H1 (cell line): ENCODE measurements around the gene ZNF689. TPM values are rescaled to one million over a fixed set of nuclear protein-coding genes. Genes with fewer than 3 reads are reported as not detected.

Experiments
- CTCF ChIA-PET: fragments of 300-600 bp; sonication (Branson Sonifier 250); formaldehyde crosslinking; loops from one replicate; lab custom pipeline; 2021; ENCODE audit not compliant: partially characterized antibody; lab: Charles Lee
- POLR2A ChIA-PET: fragments of 300-600 bp; sonication (Branson Sonifier 250); formaldehyde crosslinking; loops from one replicate; lab custom pipeline; 2021; ENCODE audit warnings: inconsistent platforms; ENCODE audit not compliant: partially characterized antibody; lab: Charles Lee
- DNase-seq, 2 experiments: peaks; one replicate each; pipeline versions ENCODE4 v3.0.0 to v3.0.0-alpha.2; 2010 to 2022; ENCODE audit warnings: low spot score in 2 of 2, low read depth in 1 of 2, mixed read lengths in 1 of 2
- FAIRE-seq: peaks from 2 replicates; lab custom pipeline; 2011; peaks lifted over from hg19 to GRCh38; lab: Jason Lieb, UNC
- H2AFZ ChIP-seq: 2 replicates; pipeline ENCODE4 v1.8.1; 2012; ENCODE audit warnings: low read length, inconsistent platforms
- H2AK5ac ChIP-seq: 2 replicates; pipeline ENCODE4 v1.6.1; 2013; ENCODE audit warnings: low read depth, low read length
- H2BK120ac ChIP-seq: replicated peaks from 2 replicates; pipeline ENCODE3; 2013; ENCODE audit warnings: low read depth, low read length, inconsistent platforms
- H2BK12ac ChIP-seq: 2 replicates; pipeline ENCODE4 v1.6.1; 2013; ENCODE audit warnings: low read depth, low read length
- H2BK15ac ChIP-seq: 2 replicates; pipeline ENCODE4 v1.6.1; 2013; ENCODE audit warnings: low read length
- H2BK20ac ChIP-seq: 2 replicates; pipeline ENCODE4 v1.6.1; 2013; ENCODE audit warnings: low read length
- H2BK5ac ChIP-seq: 2 replicates; pipeline ENCODE4 v1.6.1; 2013; ENCODE audit warnings: low read depth, low read length
- H3K14ac ChIP-seq: 2 replicates; pipeline ENCODE4 v1.6.1; 2013; ENCODE audit warnings: inconsistent platforms; ENCODE audit not compliant: insufficient read length
- H3K18ac ChIP-seq: 2 replicates; pipeline ENCODE4 v1.6.1; 2013; ENCODE audit warnings: low read length; ENCODE audit errors: extremely low read depth
- H3K23ac ChIP-seq: 2 replicates; pipeline ENCODE4 v1.6.1; 2013; ENCODE audit warnings: inconsistent platforms; ENCODE audit not compliant: insufficient read length
- H3K23me2 ChIP-seq: 2 replicates; pipeline ENCODE4 v1.6.1; 2013; ENCODE audit warnings: low read depth, low read length
- H3K27ac ChIP-seq: 2 replicates; pipeline ENCODE4 v1.6.1; 2011; ENCODE audit warnings: low read depth, low read length, inconsistent platforms
- H3K27me3 ChIP-seq, 4 experiments: replicated peaks in 1 of 4; 1 replicate in 1 of 4; 2 replicates in 3 of 4; pipeline versions ENCODE4 v1.6.1 to v1.8.1; 2011 to 2013; ENCODE audit warnings: low read length in 3 of 4, mild to moderate bottlenecking in 3 of 4, inconsistent platforms in 2 of 4, mixed read lengths in 2 of 4, moderate library complexity in 1 of 4; ENCODE audit not compliant: control insufficient read depth in 3 of 4, insufficient read depth in 3 of 4; ENCODE audit errors: extremely low read depth in 1 of 4
- H3K36me3 ChIP-seq, 4 experiments: 2 replicates each; pipeline versions ENCODE4 v1.6.1 to v1.8.1; 2011 to 2013; ENCODE audit warnings: mild to moderate bottlenecking in 4 of 4, low read length in 3 of 4, moderate library complexity in 2 of 4, control low read depth in 1 of 4, inconsistent platforms in 1 of 4; ENCODE audit not compliant: insufficient read depth in 4 of 4, control insufficient read depth in 2 of 4
- H3K4ac ChIP-seq: replicated peaks from 2 replicates; pipeline ENCODE3; 2013; ENCODE audit warnings: low read length, low read depth, mixed read lengths, inconsistent platforms; ENCODE audit not compliant: insufficient read length
- H3K4me1 ChIP-seq, 4 experiments: replicated peaks in 1 of 4; 1 replicate in 1 of 4; 2 replicates in 3 of 4; pipeline versions ENCODE4 v1.6.1 to v1.8.1; 2011 to 2013; ENCODE audit warnings: low read length in 3 of 4, inconsistent platforms in 2 of 4, mixed read lengths in 1 of 4; ENCODE audit not compliant: insufficient read depth in 4 of 4, control insufficient read depth in 3 of 4
- H3K4me2 ChIP-seq, 2 experiments: 2 replicates each; pipeline versions ENCODE4 v1.6.1 to v1.8.1; 2011 to 2013; ENCODE audit warnings: low read depth in 2 of 2, low read length in 2 of 2, control low read depth in 1 of 2, inconsistent platforms in 1 of 2, mild to moderate bottlenecking in 1 of 2; ENCODE audit not compliant: insufficient read depth in 1 of 2
- H3K4me3 ChIP-seq, 4 experiments: fragments of 200-600, 300-600 bp in 1 of 4; sonication (generic), shearing (Covaris generic), sonication (Bioruptor Twin) in 1 of 4; 2 replicates each; pipeline versions ENCODE4 v1.5.1 to v1.8.1; 2011 to 2016; ENCODE audit warnings: low read length in 4 of 4, low read depth in 3 of 4, control low read depth in 2 of 4, inconsistent platforms in 2 of 4, mild to moderate bottlenecking in 2 of 4, mixed read lengths in 1 of 4, moderate library complexity in 1 of 4; ENCODE audit not compliant: insufficient read depth in 2 of 4; ENCODE audit errors: extremely low read depth in 1 of 4
- H3K56ac ChIP-seq: replicated peaks from 2 replicates; pipeline ENCODE3; 2013; ENCODE audit warnings: low read depth, mild to moderate bottlenecking, mixed read lengths, low read length, inconsistent platforms; ENCODE audit not compliant: insufficient read length
- H3K79me1 ChIP-seq: 2 replicates; pipeline ENCODE4 v1.6.1; 2013; ENCODE audit warnings: low read depth, low read length, control low read depth
- H3K79me2 ChIP-seq, 2 experiments: 2 replicates each; pipeline versions ENCODE4 v1.6.1 to v1.8.1; 2012 to 2013; ENCODE audit warnings: low read length in 2 of 2, mild to moderate bottlenecking in 2 of 2, inconsistent platforms in 1 of 2; ENCODE audit not compliant: insufficient read depth in 2 of 2, control insufficient read depth in 1 of 2
- H3K9ac ChIP-seq, 4 experiments: replicated peaks in 1 of 4; 1 replicate in 1 of 4; 2 replicates in 3 of 4; pipeline versions ENCODE4 v1.6.1 to v1.8.1; 2011 to 2013; ENCODE audit warnings: low read depth in 3 of 4, low read length in 3 of 4, control low read depth in 2 of 4, mild to moderate bottlenecking in 2 of 4, moderate library complexity in 2 of 4, inconsistent platforms in 1 of 4; ENCODE audit errors: extremely low read depth in 1 of 4
- H3K9me3 ChIP-seq, 2 experiments: 2 replicates each; pipeline versions ENCODE4 v1.6.1 to v1.8.1; 2012 to 2013; ENCODE audit warnings: mild to moderate bottlenecking in 2 of 2, moderate library complexity in 2 of 2, control low read depth in 1 of 2, inconsistent platforms in 1 of 2, low read depth in 1 of 2, low read length in 1 of 2, mixed read lengths in 1 of 2; ENCODE audit not compliant: insufficient read depth in 2 of 2
- H4K20me1 ChIP-seq, 2 experiments: replicated peaks in 1 of 2; 2 replicates each; pipeline versions ENCODE3 to v1.8.1; 2011 to 2013; ENCODE audit warnings: inconsistent platforms in 2 of 2, low read length in 2 of 2, mild to moderate bottlenecking in 1 of 2; ENCODE audit not compliant: insufficient read depth in 2 of 2, control insufficient read depth in 1 of 2
- H4K5ac ChIP-seq: 2 replicates; pipeline ENCODE4 v1.6.1; 2013; ENCODE audit warnings: low read length, low read depth, mixed read lengths, inconsistent platforms; ENCODE audit not compliant: insufficient read length
- H4K8ac ChIP-seq: 2 replicates; pipeline ENCODE4 v1.8.0; 2013; ENCODE audit warnings: mild to moderate bottlenecking, moderate library complexity, low read length, inconsistent platforms; ENCODE audit not compliant: insufficient read depth; ENCODE audit errors: extremely low read depth
- H4K91ac ChIP-seq: replicated peaks from 2 replicates; pipeline ENCODE3; 2013; ENCODE audit warnings: low read length, mixed read lengths, inconsistent platforms; ENCODE audit not compliant: insufficient read length
- CREB1 ChIP-seq: IDR thresholded peaks from 2 replicates; pipeline ENCODE4 v1.6.1; 2012; ENCODE audit warnings: inconsistent platforms
- GTF2F1 ChIP-seq: IDR thresholded peaks from 2 replicates; pipeline ENCODE4 v1.6.1; 2012; ENCODE audit warnings: low read depth, low read length, improper control_type of control experiment, borderline replicate concordance
- WGBS, 2 experiments: shearing (Covaris generic) in 1 of 2; methylation state at CpG; one replicate each; pipeline versions ENCODE4 v1.1.6 to v1.1.7; 2013 to 2015; ENCODE audit warnings: low lambda C conversion rate in 2 of 2, mixed read lengths in 2 of 2, inconsistent platforms in 1 of 2, low coverage in 1 of 2, missing lambda C conversion rate in 1 of 2; ENCODE audit not compliant: insufficient replicate concordance in 2 of 2, insufficient coverage in 1 of 2, insufficient read length in 1 of 2; ENCODE audit errors: extremely low coverage in 1 of 2, missing lambda C conversion rate in 1 of 2; 5-methylcytosine and 5-hydroxymethylcytosine counted together
- polyA plus RNA-seq, 7 experiments: library from polyadenylated mRNA; depleted of rRNA in 3 of 7; stranded (reverse) in 5 of 7; unstranded in 2 of 7; fragments of >200 nt in 5 of 7; fragments of 200-250 nt in 2 of 7; gene quantifications; 1 replicate in 5 of 7; 2 replicates in 1 of 7; 4 replicates in 1 of 7; pipeline versions ENCODE4 v1.2.1 to v1.2.3, GENCODE V29; 2011 to 2013; ENCODE audit warnings: missing spikeins in 2 of 7, mixed read lengths in 2 of 7
- total RNA-seq: library from RNA; stranded (reverse); fragmentation: NEBNext Ultra II Directional; extraction: Animal tissue kit (Norgen Biotek cat#: 25700); gene quantifications from 2 replicates; pipeline ENCODE4 v1.2.1, GENCODE V29; 2021

ZNF689 gene
- total and polyA plus RNA-seq, 2 of the 8 experiments (the other 6 are each of a cell fraction or from before 2014, with no cell fraction given), result 14.3 to 15.3 TPM

GRCh38 chr16:30603945-30604315 is 6.3 kb downstream of the ZNF689 start:
- no peak overlapping the region for H2BK5ac ChIP-seq
- H3K27me3 ChIP-seq, result no peaks in the 10 kb centered on the region
- no peak overlapping the region for H2BK12ac ChIP-seq
- no peak overlapping the region for H3K4ac ChIP-seq
- no peak overlapping the region for H4K91ac ChIP-seq
- no peak overlapping the region for H2BK20ac ChIP-seq
- no peaks in the 10 kb centered on the region for H3K4me1 ChIP-seq
- H3K23ac ChIP-seq, result no peak overlapping the region
- peaks cover 6 to 36% (median 24%) of the 10 kb centered on the region in 4 experiments; a peak in 7 of 8 replicates for H3K36me3 ChIP-seq
- peak overlapping the region; percentile 3; the same call in 1 of the 2 replicates for H4K8ac ChIP-seq
- DNase-seq (no peak), FAIRE-seq (no peak)
- no peak overlapping the region for H3K9ac ChIP-seq
- ChIA-PET CTCF (interaction anchor here (1.4 to 7.6 kb wide), 5 partner anchors 10 to 155 kb away, joined by 5 to 42 read pairs (median 13); no protein-coding TSS in a partner anchor), POLR2A (interaction anchor here (0.6 to 1.5 kb wide), 4 partner anchors 25 to 69 kb away, joined by 3 to 6 read pairs (median 4); partner anchors contain the start of gene ZNF747)
- H3K27ac ChIP-seq, result no peak overlapping the region
- peaks cover 0 to 2% of the 10 kb centered on the region in 2 experiments for H4K20me1 ChIP-seq
- 94% methylated on average over 7 of the region's 7 CpGs; no CpG with 5 or more reads in 1 of the 2 experiments for WGBS, 2 experiments
- H3K4me2 ChIP-seq, result no peak overlapping the region
- H3K79me2 ChIP-seq, result 0 out of 4 replicates have a peak, but pooled peaks cover 0 to 4% of the 10 kb centered on the region in 2 experiments
- no peaks in the 10 kb centered on the region; the same call in 1 of the 2 replicates for H3K79me1 ChIP-seq
- H2BK120ac ChIP-seq, result no peak overlapping the region
- no peak overlapping the region for H2AFZ ChIP-seq
- H3K4me3 ChIP-seq, result no peak overlapping the region
- H2BK15ac ChIP-seq, result no peak overlapping the region
- H2AK5ac ChIP-seq, result no peak overlapping the region
- no peak overlapping the region for H3K18ac ChIP-seq
- H3K56ac ChIP-seq, result no peak overlapping the region
- TF ChIP-seq GTF2F1, result no peak
- TF ChIP-seq CREB1, result no peak
- H4K5ac ChIP-seq, result no peak overlapping the region
- H3K23me2 ChIP-seq, result no peaks in the 10 kb centered on the region
- H3K9me3 ChIP-seq, result no peaks in the 10 kb centered on the region
- no peak overlapping the region for H3K14ac ChIP-seq
